Activated T-cell treated with anti-CD3 and anti-CD28 coated beads, Interleukin-2, amount 50 U/mL, for 24 hours (primary cell): ENCODE data around the gene KLF11.

Experiments used
- DNase-seq: peaks from one replicate; pipeline ENCODE4 v3.0.0-alpha.2; 2020
- H3K27ac Mint-ChIP-seq: 2 replicates; pipeline ENCODE4 v1.8.0; 2020; ENCODE audit warnings: mild to moderate bottlenecking, mixed read lengths
- H3K27me3 Mint-ChIP-seq: 2 replicates; pipeline ENCODE4 v1.8.0; 2020; ENCODE audit warnings: mixed read lengths
- H3K36me3 Mint-ChIP-seq: 2 replicates; pipeline ENCODE4 v1.8.0; 2020; ENCODE audit warnings: low read depth, mixed read lengths
- H3K4me1 Mint-ChIP-seq: 2 replicates; pipeline ENCODE4 v1.8.0; 2020; ENCODE audit warnings: low read depth, mixed read lengths
- H3K4me3 Mint-ChIP-seq: 2 replicates; pipeline ENCODE4 v1.8.0; 2020; ENCODE audit warnings: mild to moderate bottlenecking, moderate library complexity, mixed read lengths
- H3K9me3 Mint-ChIP-seq: 2 replicates; pipeline ENCODE4 v1.8.0; 2020; ENCODE audit warnings: mixed read lengths

The KLF11 gene

DNA sequence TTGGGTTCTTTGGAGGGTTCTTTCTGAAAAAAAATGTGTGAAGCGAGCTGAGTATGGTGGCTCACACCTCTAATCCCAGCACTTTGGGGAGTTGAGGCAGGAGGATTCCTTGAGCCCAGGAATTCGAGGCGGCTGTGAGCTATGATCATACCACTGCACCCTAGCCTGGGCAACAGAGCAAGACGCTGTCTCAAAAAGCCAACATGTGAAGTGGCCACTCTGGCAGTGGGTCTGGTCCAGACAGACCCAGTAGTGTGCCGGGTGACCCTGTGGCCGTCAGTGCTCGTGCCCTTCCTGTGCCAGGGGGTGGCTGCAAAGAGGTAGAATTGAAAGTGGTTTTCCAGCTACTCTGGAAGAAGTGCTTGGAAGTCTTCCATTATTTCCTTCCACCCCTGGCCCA lies 11.6 kb downstream of the KLF11 start:
- Mint-ChIP-seq H3K4me3 (no peak overlapping the region), H3K36me3 (peaks cover 27% of the 10 kb centered on the region), H3K27ac (no peak overlapping the region), H3K9me3 (no peaks in the 10 kb centered on the region), H3K27me3 (peaks cover 3% of the 10 kb centered on the region), H3K4me1 (peaks cover 6% of the 10 kb centered on the region)
- no peak for DNase-seq

DNA sequence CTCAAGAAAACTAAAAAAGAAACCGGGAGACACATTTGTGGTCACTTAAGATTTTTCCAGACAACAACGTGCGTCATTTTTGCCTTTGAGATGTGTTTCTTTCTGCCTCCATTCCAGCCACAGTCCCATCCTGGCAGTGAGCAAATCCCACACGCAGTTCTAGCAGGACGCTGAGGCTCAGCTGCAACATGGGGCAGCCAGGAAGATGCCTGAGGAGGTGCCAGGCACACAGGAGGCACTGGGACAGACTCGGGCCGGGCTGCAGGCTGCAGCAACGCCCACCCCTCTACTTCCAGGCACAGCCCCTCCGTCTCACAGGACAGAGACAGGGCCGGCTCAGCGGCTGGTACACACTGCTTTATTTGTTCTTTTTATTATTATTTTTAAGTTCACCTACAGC lies 13.1 kb downstream of the KLF11 start:
- Mint-ChIP-seq H3K9me3 (no peaks in the 10 kb centered on the region), H3K36me3 (peaks cover 27% of the 10 kb centered on the region), H3K27ac (no peak overlapping the region), H3K27me3 (peaks cover 3% of the 10 kb centered on the region), H3K4me1 (peaks cover 6% of the 10 kb centered on the region), H3K4me3 (no peak overlapping the region)
- no peak for DNase-seq

DNA sequence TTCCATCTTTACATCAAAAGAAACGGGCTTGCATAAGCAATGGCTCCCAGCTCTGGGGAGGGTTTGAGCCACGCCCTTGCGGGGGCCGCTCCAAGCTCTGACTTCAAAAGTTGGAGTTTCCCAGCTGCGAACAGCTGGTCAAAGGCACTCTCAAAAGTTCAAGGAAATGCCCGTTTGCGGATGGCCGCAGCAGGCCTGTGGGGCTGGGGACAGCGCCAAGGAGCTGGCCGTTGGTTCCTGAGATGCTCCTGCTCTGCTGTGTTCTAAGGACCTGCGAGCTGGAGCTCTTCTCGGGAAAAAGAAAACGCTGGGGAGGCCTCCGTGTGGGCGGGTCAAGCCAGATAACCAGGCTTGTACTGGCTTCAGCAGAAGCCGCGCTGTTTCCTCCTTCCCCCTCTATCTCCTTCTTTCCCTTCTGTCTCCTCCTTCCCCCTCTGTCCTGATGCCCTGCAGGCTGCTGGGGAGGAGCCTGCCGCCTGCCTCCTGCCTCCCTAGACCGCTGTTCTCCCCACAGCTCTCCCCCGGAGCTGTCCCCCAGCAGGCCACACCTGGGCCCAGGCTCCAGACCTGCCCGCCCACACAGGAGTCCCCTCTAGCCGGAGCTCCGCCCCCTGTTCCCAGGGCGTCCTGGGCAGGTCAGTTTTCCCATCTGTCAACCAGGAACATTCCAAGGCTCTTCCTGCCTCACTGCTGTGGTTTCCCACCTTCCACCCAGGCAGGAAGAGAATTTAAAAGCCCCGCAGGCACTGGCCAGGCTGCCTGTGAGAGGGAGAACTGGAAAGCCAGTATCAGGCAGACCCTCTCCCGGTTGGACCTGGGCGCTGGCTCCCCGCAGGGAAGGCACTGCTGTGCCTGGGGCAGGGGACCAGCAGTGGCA lies 14.1 kb downstream of the KLF11 start:
- H3K36me3 Mint-ChIP-seq = peaks cover 20% of the 10 kb centered on the region
- no peak overlapping the region for H3K27ac Mint-ChIP-seq
- peak overlapping the region; percentile 10 for H3K4me3 Mint-ChIP-seq
- H3K27me3 Mint-ChIP-seq = peaks cover 3% of the 10 kb centered on the region
- H3K4me1 Mint-ChIP-seq = peaks cover 6% of the 10 kb centered on the region
- DNase-seq = no peak
- no peaks in the 10 kb centered on the region for H3K9me3 Mint-ChIP-seq

DNA sequence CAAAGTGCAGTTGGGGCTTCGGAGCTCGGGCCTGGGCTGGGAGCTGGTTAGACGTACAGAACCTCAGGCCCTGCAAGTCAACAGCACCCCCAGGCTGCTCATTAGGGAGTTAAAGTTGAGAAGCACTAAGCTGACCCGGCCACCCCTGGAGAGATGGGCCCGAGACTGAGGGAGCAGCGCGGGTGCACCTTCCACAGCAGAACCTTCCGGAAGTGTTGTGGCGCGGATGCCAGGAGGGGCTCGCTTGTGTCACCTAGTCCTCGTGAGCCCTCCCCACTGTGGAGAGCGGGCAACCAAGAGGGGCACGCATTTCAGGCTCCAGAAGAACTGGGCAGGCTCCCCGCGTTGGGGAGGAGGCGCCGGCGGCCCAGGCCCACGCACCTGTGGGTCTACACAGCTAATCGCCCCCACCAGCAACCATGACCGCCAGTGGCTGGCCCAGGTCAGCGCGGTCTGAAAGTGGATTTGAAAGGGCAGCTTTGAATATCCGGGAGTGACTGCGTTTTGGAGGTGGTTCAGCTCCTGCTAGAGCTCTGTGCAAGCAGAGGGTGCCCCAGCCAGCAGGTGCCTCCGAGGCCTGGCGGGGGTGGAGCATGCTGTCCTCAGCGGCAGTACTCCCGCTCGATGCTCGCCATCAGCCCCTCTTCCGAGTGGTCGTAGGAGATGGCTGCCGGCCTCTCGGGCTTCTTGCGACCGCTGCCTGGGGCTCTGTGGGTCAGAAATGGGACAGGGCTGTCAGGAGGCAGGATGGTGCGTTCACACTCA lies 15.1 kb downstream of the KLF11 start:
- Mint-ChIP-seq H3K4me3 (no peak overlapping the region), H3K27me3 (peaks cover 3% of the 10 kb centered on the region), H3K4me1 (peaks cover 6% of the 10 kb centered on the region), H3K36me3 (peaks cover 12% of the 10 kb centered on the region), H3K27ac (no peak overlapping the region), H3K9me3 (no peaks in the 10 kb centered on the region)
- DNase-seq = no peak

DNA sequence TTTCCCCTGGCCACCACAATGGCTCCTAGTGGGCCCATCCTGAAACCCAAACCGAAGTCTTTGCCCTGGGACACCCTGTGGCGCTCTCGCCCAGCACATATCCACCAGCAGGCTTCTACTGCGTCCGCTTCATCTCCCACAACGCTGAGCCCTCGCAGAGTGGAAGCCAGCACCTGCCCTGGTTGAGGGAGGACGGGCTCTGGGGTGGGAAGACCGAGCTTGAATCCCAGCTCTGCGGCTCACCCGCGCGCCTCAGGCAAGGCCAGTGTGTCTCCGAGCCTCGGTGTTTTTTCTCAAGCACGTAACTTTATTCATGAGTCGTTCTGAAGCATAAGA lies 15.6 kb downstream of the KLF11 start:
- Mint-ChIP-seq H3K4me3 (no peak overlapping the region), H3K4me1 (peaks cover 6% of the 10 kb centered on the region), H3K27me3 (peaks cover 3% of the 10 kb centered on the region), H3K27ac (no peak overlapping the region), H3K9me3 (no peaks in the 10 kb centered on the region), H3K36me3 (peaks cover 9% of the 10 kb centered on the region)
- no peak for DNase-seq

DNA sequence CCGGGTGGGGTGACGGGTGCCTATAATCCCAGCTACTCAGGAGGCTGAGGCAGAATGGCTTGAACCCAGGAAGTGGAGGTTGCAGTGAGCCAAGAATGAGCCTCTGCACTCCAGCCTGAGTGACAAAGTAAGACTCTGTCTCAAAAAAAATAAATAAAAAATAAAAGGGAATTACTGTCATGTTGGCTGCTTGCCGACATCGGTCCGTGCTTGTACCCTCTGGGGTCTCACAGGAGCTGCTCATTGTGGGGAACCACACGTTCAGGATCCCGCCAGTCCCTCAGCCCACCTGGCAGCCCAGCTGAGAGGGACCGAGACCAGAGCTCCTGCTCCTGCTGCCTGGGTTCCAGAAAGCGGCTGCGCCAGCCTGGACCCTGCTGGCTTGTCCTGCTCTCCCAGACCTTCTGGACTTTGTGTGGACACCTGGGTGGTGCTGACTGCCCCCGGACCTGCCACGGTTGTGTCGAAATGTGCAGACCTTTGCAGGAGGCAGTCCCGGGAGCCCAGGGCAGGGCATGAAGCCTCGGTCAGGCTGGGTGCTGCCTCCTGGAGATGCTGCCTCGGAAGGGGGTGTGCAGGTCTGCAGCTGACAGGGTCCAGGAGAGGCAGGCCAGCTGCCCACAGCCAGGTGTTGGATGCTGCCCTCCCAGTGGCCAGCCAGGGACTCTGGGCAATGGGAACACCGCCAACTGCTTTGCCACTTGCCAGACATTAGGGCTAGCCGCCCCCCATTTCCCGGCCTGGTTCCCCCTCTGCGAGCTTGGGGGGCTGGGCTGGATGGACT lies 16.4 kb downstream of the KLF11 start:
- no peak for DNase-seq
- Mint-ChIP-seq H3K4me1 (peaks cover 6% of the 10 kb centered on the region), H3K27me3 (peaks cover 3% of the 10 kb centered on the region), H3K9me3 (no peaks in the 10 kb centered on the region), H3K4me3 (no peak overlapping the region), H3K27ac (no peak overlapping the region), H3K36me3 (peaks cover 2% of the 10 kb centered on the region)

DNA sequence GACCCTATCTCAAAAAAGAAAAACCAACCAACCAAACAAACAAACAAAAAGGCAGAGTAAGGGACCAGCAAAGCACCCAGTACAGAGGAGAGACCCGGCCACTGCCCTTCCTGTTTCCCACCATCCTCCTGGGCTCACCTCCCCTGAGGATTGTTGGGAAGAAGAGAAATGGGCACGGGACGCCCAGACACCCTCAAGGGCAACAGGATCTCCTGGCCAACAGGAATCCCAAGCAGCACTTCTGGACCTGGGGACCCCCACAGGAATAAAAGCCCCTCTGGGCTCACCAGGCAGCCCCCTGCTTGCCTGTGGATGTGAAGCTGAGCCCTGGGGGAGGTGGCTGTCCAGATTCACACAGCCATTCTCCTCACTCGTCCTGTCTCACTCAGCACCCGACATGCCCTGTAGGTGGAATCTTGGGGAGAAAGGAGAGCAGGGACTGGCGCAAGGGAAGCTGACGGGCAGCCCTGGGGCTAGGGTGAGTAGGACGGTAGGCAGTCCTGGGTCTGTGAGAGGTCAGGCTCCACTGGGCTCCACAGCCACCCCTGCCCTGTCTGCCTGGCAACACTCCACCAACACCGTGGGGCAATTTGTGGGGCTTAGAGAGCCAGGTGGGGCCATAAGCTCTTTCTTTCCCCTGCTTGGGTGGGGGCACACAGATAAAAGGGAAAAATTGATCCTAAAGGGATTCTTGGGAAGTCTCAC lies 18.0 kb downstream of the KLF11 start:
- Mint-ChIP-seq H3K36me3 (no peaks in the 10 kb centered on the region), H3K4me1 (peaks cover 6% of the 10 kb centered on the region), H3K4me3 (no peak overlapping the region), H3K9me3 (no peaks in the 10 kb centered on the region), H3K27ac (no peak overlapping the region), H3K27me3 (peaks cover 3% of the 10 kb centered on the region)
- no peak for DNase-seq

DNA sequence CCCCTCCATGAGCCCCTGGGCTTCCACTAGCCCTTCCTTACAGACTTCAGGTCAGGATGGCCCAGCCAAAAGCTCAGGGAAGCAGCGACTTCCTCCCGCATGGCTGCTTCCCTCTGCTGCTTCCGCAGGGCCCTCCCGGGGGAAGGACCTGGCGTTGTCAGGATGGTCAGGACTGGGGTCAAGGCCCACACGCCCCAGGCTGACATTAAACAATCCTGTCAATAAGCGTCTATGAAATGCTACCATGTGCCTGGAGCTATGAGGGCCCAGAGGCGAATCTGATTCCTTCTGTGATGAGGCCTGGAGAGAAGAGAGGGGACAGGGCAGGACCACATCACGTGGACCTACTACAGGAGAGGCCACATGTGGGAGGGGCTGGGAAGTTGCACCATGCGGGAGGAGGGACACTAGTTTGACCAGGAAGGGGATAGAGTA lies 19.6 kb downstream of the KLF11 start:
- H3K9me3 Mint-ChIP-seq = peaks cover 4% of the 10 kb centered on the region
- no peaks in the 10 kb centered on the region for H3K27me3 Mint-ChIP-seq
- no peaks in the 10 kb centered on the region for H3K36me3 Mint-ChIP-seq
- H3K27ac Mint-ChIP-seq = no peak overlapping the region
- no peak overlapping the region for H3K4me3 Mint-ChIP-seq
- no peaks in the 10 kb centered on the region for H3K4me1 Mint-ChIP-seq
- no peak for DNase-seq

DNA sequence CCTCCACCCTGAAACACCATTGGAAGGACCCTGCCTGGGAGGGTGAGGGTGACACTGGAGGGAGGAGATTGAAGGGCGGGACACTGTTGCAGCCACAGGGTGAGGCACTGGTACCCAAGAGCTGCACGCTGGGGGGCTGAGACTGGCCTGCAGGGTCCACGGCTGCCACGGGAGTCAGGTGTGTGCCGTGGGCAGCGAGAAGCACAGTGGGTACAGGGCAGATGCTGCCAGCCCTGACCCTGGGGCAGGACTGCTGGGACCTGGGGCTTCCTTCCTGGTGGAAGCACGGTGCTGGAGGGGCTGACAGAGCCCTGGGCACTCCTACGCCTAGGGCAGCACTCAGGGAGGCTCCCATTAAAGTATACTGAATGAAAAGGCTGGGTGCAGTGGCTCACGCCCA lies 20.2 kb downstream of the KLF11 start:
- H3K27ac Mint-ChIP-seq = no peak overlapping the region

DNA sequence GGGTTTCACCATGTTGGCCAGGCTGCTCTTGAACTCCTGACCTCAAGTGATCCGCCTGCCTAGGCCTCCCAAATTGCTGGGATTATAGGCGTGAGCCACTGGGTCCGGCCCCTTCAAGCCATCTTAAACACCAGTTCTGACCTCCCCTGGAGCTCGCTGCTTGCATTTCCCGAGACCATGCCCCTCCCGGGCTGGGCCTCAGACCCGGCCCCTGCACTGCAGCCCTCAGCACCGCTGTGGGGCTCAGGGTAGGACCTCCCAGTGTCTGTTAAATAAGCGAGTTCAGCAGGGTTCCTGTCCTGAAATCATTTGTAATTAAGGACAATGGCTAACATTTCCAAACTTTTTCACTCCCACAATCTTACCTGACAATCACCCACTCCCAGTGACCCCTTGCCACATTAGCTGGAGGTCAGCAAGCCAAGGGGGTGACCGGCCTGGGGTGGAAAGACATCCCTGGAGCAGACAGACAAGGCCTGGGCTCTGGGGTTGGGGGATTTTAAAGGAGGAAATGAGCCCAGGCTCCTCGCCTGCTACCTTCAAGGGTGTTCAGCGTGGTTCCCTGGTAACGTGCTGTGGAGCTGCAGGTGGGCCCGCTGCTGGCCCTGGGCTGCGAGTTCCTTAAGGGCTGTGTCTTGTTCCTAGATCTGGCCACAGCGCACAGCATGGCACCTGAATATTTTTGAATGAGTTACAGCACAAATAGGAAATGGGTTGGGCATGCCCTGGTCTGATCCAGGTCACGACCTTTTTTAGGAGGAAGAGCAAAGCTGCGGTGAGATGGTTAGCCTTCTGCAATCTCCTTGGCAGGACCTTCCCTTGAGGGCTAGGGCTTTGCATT lies 21.8 kb downstream of the KLF11 start:
- Mint-ChIP-seq H3K27me3 (no peaks in the 10 kb centered on the region), H3K4me3 (no peak overlapping the region), H3K4me1 (no peaks in the 10 kb centered on the region), H3K9me3 (peaks cover 7% of the 10 kb centered on the region), H3K27ac (no peak overlapping the region), H3K36me3 (no peaks in the 10 kb centered on the region)
- no peak for DNase-seq

More for the DNA sequence above, 20.2 kb downstream of the KLF11 start:
- Mint-ChIP-seq H3K27me3 (no peaks in the 10 kb centered on the region), H3K4me1 (no peaks in the 10 kb centered on the region), H3K4me3 (no peak overlapping the region), H3K36me3 (no peaks in the 10 kb centered on the region), H3K9me3 (peaks cover 7% of the 10 kb centered on the region)
- DNase-seq = no peak

DNA sequence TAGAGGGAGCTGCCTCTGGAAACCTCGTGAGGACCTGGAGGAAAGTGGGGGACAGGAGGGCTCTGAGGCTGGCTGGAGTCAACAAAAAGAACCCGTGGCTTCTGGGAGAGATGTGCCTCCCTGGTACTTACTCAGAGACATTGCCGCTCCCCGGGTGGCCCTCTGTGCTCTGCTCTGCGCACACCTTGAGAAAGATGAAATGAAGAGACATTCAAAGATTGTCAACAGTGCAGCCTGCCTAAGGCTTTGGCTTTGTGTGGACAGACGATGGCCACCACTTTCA lies 22.4 kb downstream of the KLF11 start:
- H3K4me1 Mint-ChIP-seq = no peaks in the 10 kb centered on the region
- H3K4me3 Mint-ChIP-seq = no peak overlapping the region
- H3K9me3 Mint-ChIP-seq = peaks cover 7% of the 10 kb centered on the region
- no peak for DNase-seq
- H3K27me3 Mint-ChIP-seq = no peaks in the 10 kb centered on the region
- H3K27ac Mint-ChIP-seq = no peak overlapping the region
- no peaks in the 10 kb centered on the region for H3K36me3 Mint-ChIP-seq

DNA sequence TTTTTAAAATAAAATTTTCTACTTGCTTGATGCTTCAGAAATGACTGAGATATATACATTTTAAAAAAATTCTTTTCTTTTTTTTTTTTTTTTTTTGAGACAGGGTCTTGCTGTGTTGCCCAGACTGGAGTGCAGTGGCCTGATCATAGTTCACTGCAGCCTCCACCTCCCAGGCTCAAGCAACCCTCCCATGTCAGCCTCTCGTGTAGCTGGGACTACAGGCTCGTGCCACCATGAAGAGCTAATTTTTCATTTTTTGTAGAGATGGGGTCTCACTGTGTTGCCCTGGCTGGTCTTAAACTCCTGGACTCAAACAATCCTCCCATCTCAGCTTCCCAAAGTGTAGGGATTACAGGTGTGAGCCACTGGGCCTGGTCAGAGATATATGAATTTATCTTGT lies 24.0 kb downstream of the KLF11 start:
- DNase-seq = no peak
- Mint-ChIP-seq H3K4me1 (no peaks in the 10 kb centered on the region), H3K27me3 (no peaks in the 10 kb centered on the region), H3K27ac (no peak overlapping the region), H3K36me3 (no peaks in the 10 kb centered on the region), H3K4me3 (no peak overlapping the region), H3K9me3 (peaks cover 7% of the 10 kb centered on the region)

DNA sequence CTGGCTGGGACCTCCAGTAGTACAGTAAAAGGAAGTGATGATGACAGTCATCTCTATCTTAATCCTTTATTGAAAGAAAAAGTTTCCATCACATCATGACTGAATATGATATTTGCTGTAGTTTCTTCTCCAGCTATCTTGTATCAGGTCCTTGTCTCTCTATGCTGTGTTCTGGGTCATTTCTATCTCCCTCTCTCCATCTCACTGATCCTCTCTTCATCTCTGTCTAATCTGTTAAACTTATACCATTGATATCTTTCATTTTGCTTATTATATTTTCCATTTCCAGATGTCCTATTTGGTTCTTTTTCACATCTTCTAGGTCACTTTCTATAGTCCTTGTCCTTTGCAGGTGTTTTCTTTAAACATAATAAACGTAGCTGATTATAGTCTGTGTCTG lies 24.5 kb downstream of the KLF11 start:
- Mint-ChIP-seq H3K4me3 (no peak overlapping the region), H3K9me3 (peaks cover 7% of the 10 kb centered on the region), H3K36me3 (no peaks in the 10 kb centered on the region), H3K27me3 (peaks cover 5% of the 10 kb centered on the region), H3K4me1 (peaks cover 3% of the 10 kb centered on the region), H3K27ac (no peak overlapping the region)
- no peak for DNase-seq

DNA sequence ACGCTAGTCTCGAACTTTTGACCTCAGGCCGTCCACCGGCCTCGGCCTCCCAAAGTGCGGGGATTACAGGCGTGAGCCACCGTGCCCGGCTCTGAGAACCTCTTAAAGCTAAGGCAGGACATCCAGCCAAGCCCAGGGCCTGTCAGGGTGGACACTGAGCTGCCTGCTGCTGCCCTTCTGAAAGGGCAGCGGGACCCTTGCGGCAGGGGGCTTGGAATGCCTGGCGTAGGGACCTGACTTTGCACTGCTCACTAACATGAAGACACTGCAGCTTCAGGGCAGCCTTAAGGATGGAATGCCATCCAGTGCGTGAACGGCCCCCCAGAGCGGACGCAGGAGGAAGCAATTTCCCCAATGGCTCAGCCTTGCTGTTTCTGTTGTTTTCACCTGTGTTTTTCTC lies 27.8 kb downstream of the KLF11 start:
- Mint-ChIP-seq H3K36me3 (no peaks in the 10 kb centered on the region), H3K27ac (no peak overlapping the region), H3K9me3 (peaks cover 7% of the 10 kb centered on the region), H3K27me3 (peaks cover 28% of the 10 kb centered on the region), H3K4me3 (no peak overlapping the region), H3K4me1 (peaks cover 3% of the 10 kb centered on the region)
- no peak for DNase-seq
